Activated CD8-positive, alpha-beta memory T cell treated with anti-CD3 and anti-CD28 coated beads, Interleukin-2, amount 10 ng/mL, durations not matched to agents 7 days and 5 days (primary cell): ENCODE data around the gene ADAMTS7. TPM values are rescaled to one million over a fixed set of nuclear protein-coding genes. Genes with fewer than 3 reads are reported as not detected.
"Not testable (repeated sequence)": the region's sequence is repeated elsewhere in the genome, so short reads cannot be mapped to it uniquely, and the experiment has no call there.

ENCODE experiments used
- ATAC-seq: fragments of 150-1000 bp; cut with Tn5 transposase; one replicate; pipeline ENCODE4 v1.10.0; 2021; ENCODE audit warnings: moderate library complexity
- CTCF ChIA-PET: fragments of 350-600 bp; sonication (Branson Sonifier 250); formaldehyde crosslinking; loops from one replicate; lab custom pipeline; 2021; ENCODE audit warnings: antibody characterized with exemption; lab: Charles Lee
- DNase-seq: peaks from one replicate; pipeline ENCODE4 v3.0.0-alpha.2; 2020
- H3K27ac Mint-ChIP-seq: one replicate; pipeline ENCODE4 v1.8.0; 2021; ENCODE audit warnings: mild to moderate bottlenecking, mixed read lengths
- H3K27me3 Mint-ChIP-seq: one replicate; pipeline ENCODE4 v1.8.0; 2021; ENCODE audit warnings: mixed read lengths
- H3K36me3 Mint-ChIP-seq: one replicate; pipeline ENCODE4 v1.8.0; 2021; ENCODE audit warnings: mild to moderate bottlenecking, mixed read lengths
- H3K4me1 Mint-ChIP-seq: one replicate; pipeline ENCODE4 v1.8.0; 2021; ENCODE audit warnings: mixed read lengths
- H3K4me3 Mint-ChIP-seq: one replicate; pipeline ENCODE4 v1.8.0; 2021; ENCODE audit warnings: mild to moderate bottlenecking, moderate library complexity, mixed read lengths
- H3K9me3 Mint-ChIP-seq: one replicate; pipeline ENCODE4 v1.8.0; 2022; ENCODE audit warnings: low read depth, mixed read lengths
- total RNA-seq, 2 experiments: library from RNA; stranded (reverse); gene quantifications; one replicate each; pipeline ENCODE4 v1.2.3, GENCODE V29; 2021

The ADAMTS7 gene
- total RNA-seq, 2 experiments from 2014 or later = 0.18 to 0.28 TPM

- ATAC-seq = peak; percentile 71
- Mint-ChIP-seq H3K27me3 (peaks cover 3% of the 10 kb centered on the region), H3K4me1 (peaks cover 4% of the 10 kb centered on the region), H3K9me3 (no peaks in the 10 kb centered on the region), H3K27ac (no peak overlapping the region), H3K4me3 (no peak overlapping the region), H3K36me3 (no peaks in the 10 kb centered on the region)
- peak; percentile 51 for DNase-seq
- CTCF ChIA-PET = no interaction called here
These were observed 21.2 kb downstream of the ADAMTS7 start for GRCh38 chr15:78790027-78790426.

- no peaks in the 10 kb centered on the region for H3K36me3 Mint-ChIP-seq
- H3K4me3 Mint-ChIP-seq = no peak overlapping the region
- H3K27ac Mint-ChIP-seq = no peak overlapping the region
- peaks cover 7% of the 10 kb centered on the region for H3K27me3 Mint-ChIP-seq
- peaks cover 4% of the 10 kb centered on the region for H3K4me1 Mint-ChIP-seq
- CTCF ChIA-PET = no interaction called here
- ATAC-seq = no peak
- H3K9me3 Mint-ChIP-seq = no peaks in the 10 kb centered on the region
- no peak for DNase-seq
These were observed 21.6 kb downstream of the ADAMTS7 start for GRCh38 chr15:78789615-78790014.

GRCh38 chr15:78788016-78788660 lies 23.1 kb downstream of the ADAMTS7 start:
- CTCF ChIA-PET = no interaction called here
- no peaks in the 10 kb centered on the region for H3K9me3 Mint-ChIP-seq
- ATAC-seq = no peak
- no peaks in the 10 kb centered on the region for H3K36me3 Mint-ChIP-seq
- no peak overlapping the region for H3K4me3 Mint-ChIP-seq
- H3K27ac Mint-ChIP-seq = no peak overlapping the region
- H3K4me1 Mint-ChIP-seq = peaks cover 4% of the 10 kb centered on the region
- no peak for DNase-seq
- H3K27me3 Mint-ChIP-seq = peaks cover 10% of the 10 kb centered on the region

GRCh38 chr15:78782402-78782801 lies 28.9 kb downstream of the ADAMTS7 start:
- ATAC-seq, H3K36me3 Mint-ChIP-seq, H3K4me1 Mint-ChIP-seq, H3K27ac Mint-ChIP-seq, CTCF ChIA-PET, H3K4me3 Mint-ChIP-seq, DNase-seq, H3K9me3 Mint-ChIP-seq: not testable (repeated sequence)
- H3K27me3 Mint-ChIP-seq = peaks cover 14% of the 10 kb centered on the region

- H3K9me3 Mint-ChIP-seq, CTCF ChIA-PET, H3K4me3 Mint-ChIP-seq, H3K4me1 Mint-ChIP-seq, ATAC-seq, DNase-seq, H3K36me3 Mint-ChIP-seq, H3K27ac Mint-ChIP-seq: not testable (repeated sequence)
- peaks cover 12% of the 10 kb centered on the region for H3K27me3 Mint-ChIP-seq
These were observed 29.9 kb downstream of the ADAMTS7 start for GRCh38 chr15:78781381-78781780.

GRCh38 chr15:78779975-78780374 lies 31.3 kb downstream of the ADAMTS7 start:
- DNase-seq, H3K4me3 Mint-ChIP-seq, H3K4me1 Mint-ChIP-seq, ATAC-seq, CTCF ChIA-PET, H3K27ac Mint-ChIP-seq, H3K9me3 Mint-ChIP-seq, H3K36me3 Mint-ChIP-seq: not testable (repeated sequence)
- H3K27me3 Mint-ChIP-seq = peaks cover 11% of the 10 kb centered on the region

GRCh38 chr15:78779176-78779785 lies 32.0 kb downstream of the ADAMTS7 start:
- CTCF ChIA-PET, H3K4me3 Mint-ChIP-seq, H3K27ac Mint-ChIP-seq, H3K27me3 Mint-ChIP-seq, H3K9me3 Mint-ChIP-seq, DNase-seq, H3K36me3 Mint-ChIP-seq, H3K4me1 Mint-ChIP-seq, ATAC-seq: not testable (repeated sequence)

- H3K27ac Mint-ChIP-seq = no peak overlapping the region
- H3K27me3 Mint-ChIP-seq = peaks cover 4% of the 10 kb centered on the region
- H3K36me3 Mint-ChIP-seq = no peaks in the 10 kb centered on the region
- DNase-seq (no peak), ATAC-seq (no peak)
- H3K9me3 Mint-ChIP-seq = no peaks in the 10 kb centered on the region
- H3K4me1 Mint-ChIP-seq = no peaks in the 10 kb centered on the region
- H3K4me3 Mint-ChIP-seq = no peak overlapping the region
- CTCF ChIA-PET = no interaction called here
These were observed 32.8 kb downstream of the ADAMTS7 start for GRCh38 chr15:78778422-78778821.

GRCh38 chr15:78777953-78778345 lies 33.3 kb downstream of the ADAMTS7 start:
- H3K4me3 Mint-ChIP-seq, H3K4me1 Mint-ChIP-seq, DNase-seq, ATAC-seq, H3K27me3 Mint-ChIP-seq, CTCF ChIA-PET, H3K27ac Mint-ChIP-seq, H3K9me3 Mint-ChIP-seq, H3K36me3 Mint-ChIP-seq: not testable (repeated sequence)

- ATAC-seq = not testable (repeated sequence)
These were observed 33.8 kb downstream of the ADAMTS7 start for GRCh38 chr15:78777290-78777952.

GRCh38 chr15:78776046-78776925 lies 35.0 kb downstream of the ADAMTS7 start:
- ATAC-seq, DNase-seq, CTCF ChIA-PET, H3K27ac Mint-ChIP-seq, H3K4me3 Mint-ChIP-seq, H3K9me3 Mint-ChIP-seq, H3K36me3 Mint-ChIP-seq, H3K27me3 Mint-ChIP-seq, H3K4me1 Mint-ChIP-seq: not testable (repeated sequence)

More at GRCh38 chr15:78777290-78777952, 33.8 kb downstream of the ADAMTS7 start:
- H3K36me3 Mint-ChIP-seq, H3K9me3 Mint-ChIP-seq, H3K4me1 Mint-ChIP-seq, CTCF ChIA-PET, DNase-seq, H3K27ac Mint-ChIP-seq, H3K27me3 Mint-ChIP-seq, H3K4me3 Mint-ChIP-seq: not testable (repeated sequence)

- DNase-seq = no peak
- no peak overlapping the region for H3K27ac Mint-ChIP-seq
- H3K4me1 Mint-ChIP-seq = no peaks in the 10 kb centered on the region
- CTCF ChIA-PET = no interaction called here
- H3K36me3 Mint-ChIP-seq = no peaks in the 10 kb centered on the region
- no peaks in the 10 kb centered on the region for H3K27me3 Mint-ChIP-seq
- H3K4me3 Mint-ChIP-seq = no peak overlapping the region
- ATAC-seq = no peak
- H3K9me3 Mint-ChIP-seq = no peaks in the 10 kb centered on the region
These were observed 35.8 kb downstream of the ADAMTS7 start for GRCh38 chr15:78775472-78775871.

GRCh38 chr15:78774451-78774990 lies 36.7 kb downstream of the ADAMTS7 start:
- H3K4me1 Mint-ChIP-seq, H3K36me3 Mint-ChIP-seq, CTCF ChIA-PET, H3K27me3 Mint-ChIP-seq, H3K9me3 Mint-ChIP-seq, H3K27ac Mint-ChIP-seq, H3K4me3 Mint-ChIP-seq, DNase-seq, ATAC-seq: not testable (repeated sequence)
